GM23338 (cell line): ENCODE data around the gene HCN1.

Experiments
- EZH2 ChIP-seq: fragments of 200-600 bp; sonication (generic); IDR thresholded peaks from one replicate; pipeline ENCODE4 v1.8.0; 2017; ENCODE audit warnings: antibody characterized with exemption, mild to moderate bottlenecking, low read depth; ENCODE audit not compliant: unreplicated experiment
- TF ChIP-seq, protein P1 (sequence below), 2 experiments: fragments of 200-600 bp in 1 of 2; sonication (generic) in 1 of 2; conservative IDR thresholded peaks; 2 replicates each; pipeline versions ENCODE4 v1.5.1 to v1.6.1; 2016 to 2017; ENCODE audit warnings: antibody characterized with exemption in 2 of 2, low read depth in 2 of 2, mild to moderate bottlenecking in 2 of 2, moderate library complexity in 1 of 2

DNA sequence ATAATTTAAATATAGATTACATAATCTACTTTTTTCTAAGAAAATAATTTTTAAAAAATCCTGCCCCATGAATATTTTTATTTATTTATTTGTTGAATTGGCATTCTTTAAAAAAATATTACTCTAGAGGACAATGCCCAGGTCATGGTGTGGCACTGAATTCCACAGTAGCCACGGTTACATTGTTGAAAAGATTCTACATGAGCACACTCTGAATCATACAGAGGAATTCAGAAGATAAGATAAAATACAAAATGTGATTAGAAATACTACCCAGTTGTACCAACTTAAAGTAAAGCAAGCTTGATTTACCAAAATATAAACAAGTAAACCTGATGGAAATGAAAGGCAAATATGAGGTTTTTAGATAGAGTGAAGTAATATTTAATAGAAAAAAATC, 183.7 kb downstream of the HCN1 start:
- TF ChIP-seq, protein P1, sequence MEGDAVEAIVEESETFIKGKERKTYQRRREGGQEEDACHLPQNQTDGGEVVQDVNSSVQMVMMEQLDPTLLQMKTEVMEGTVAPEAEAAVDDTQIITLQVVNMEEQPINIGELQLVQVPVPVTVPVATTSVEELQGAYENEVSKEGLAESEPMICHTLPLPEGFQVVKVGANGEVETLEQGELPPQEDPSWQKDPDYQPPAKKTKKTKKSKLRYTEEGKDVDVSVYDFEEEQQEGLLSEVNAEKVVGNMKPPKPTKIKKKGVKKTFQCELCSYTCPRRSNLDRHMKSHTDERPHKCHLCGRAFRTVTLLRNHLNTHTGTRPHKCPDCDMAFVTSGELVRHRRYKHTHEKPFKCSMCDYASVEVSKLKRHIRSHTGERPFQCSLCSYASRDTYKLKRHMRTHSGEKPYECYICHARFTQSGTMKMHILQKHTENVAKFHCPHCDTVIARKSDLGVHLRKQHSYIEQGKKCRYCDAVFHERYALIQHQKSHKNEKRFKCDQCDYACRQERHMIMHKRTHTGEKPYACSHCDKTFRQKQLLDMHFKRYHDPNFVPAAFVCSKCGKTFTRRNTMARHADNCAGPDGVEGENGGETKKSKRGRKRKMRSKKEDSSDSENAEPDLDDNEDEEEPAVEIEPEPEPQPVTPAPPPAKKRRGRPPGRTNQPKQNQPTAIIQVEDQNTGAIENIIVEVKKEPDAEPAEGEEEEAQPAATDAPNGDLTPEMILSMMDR (conservative IDR thresholded peaks at IDR 0.05; ENCODE audit: low read depth in 2 of 2) = no peak
- TF ChIP-seq EZH2 = no peak
